ENCODE data around the gene PIBF1.

The PIBF1 gene

GRCh38 chr13:72952529-72953141, 170.7 kb downstream of the PIBF1 start:
- no peak for DNase-seq
- Mint-ChIP-seq H3K27me3 (ENCODE audit: low read depth, poor library complexity) (no peaks in the 10 kb centered on the region), H3K9me3 (peaks cover 8% of the 10 kb centered on the region), H3K4me1 (no peaks in the 10 kb centered on the region), H3K4me3 (no peak overlapping the region), H3K36me3 (ENCODE audit: low read depth) (peaks cover 52% of the 10 kb centered on the region), H3K27ac (no peak overlapping the region)
- no peak for TF ChIP-seq CTCF (IDR thresholded peaks at IDR 0.05)

DNA sequence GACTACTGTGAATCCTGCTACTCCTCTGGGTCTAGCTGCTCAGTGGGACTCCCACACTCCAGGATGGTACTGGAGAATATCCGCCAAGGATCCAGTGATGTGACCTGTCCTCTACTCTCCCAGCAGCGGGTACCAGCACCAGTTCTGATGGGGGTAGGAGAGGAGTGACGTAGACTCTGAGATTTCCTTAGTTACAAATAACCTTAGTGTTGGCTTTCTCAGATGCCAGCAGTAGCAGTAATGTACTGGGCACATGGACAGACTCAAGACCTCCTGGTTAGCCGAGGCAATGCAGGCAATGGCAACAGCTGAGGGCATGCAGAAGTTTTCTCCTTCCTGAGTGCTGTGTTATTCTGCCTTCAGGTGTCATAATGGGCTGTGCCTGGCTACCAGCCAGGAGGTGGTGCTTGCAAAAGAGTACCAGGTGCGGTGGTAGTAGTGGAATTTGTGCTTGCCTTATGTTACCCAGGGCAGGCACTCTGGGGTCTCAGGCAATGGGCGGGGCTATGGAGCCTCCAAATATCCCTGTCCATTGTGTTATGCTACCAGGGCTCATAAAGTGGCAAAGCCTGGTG, 171.5 kb downstream of the PIBF1 start:
- no peak for DNase-seq
- no peak overlapping the region for H3K4me3 Mint-ChIP-seq
- peaks cover 49% of the 10 kb centered on the region for H3K36me3 Mint-ChIP-seq (ENCODE audit: low read depth)
- no peaks in the 10 kb centered on the region for H3K27me3 Mint-ChIP-seq (ENCODE audit: low read depth, poor library complexity)
- H3K9me3 Mint-ChIP-seq: peaks cover 7% of the 10 kb centered on the region
- no peak overlapping the region for H3K27ac Mint-ChIP-seq
- TF ChIP-seq CTCF (IDR thresholded peaks at IDR 0.05): no peak
- no peaks in the 10 kb centered on the region for H3K4me1 Mint-ChIP-seq

DNA sequence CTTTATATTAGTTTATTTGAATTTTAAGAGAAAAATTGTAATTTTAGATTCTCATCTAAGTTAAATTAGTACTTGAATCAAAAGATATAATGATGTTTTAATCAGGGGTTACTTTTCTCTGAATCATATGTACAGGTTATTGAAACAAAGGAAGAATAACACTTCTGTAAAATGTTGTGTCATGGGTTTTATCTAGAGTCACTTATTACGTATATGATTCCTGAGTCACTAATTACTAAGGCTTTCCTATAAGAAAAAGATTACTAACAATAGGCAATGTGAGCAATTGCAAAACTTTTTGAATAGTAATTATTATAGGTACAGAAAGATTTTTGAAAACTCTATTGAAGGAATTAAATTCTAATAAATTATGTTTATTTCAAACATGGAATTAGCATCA, 177.7 kb downstream of the PIBF1 start:
- no peak for TF ChIP-seq CTCF (IDR thresholded peaks at IDR 0.05)
- Mint-ChIP-seq H3K27ac (no peak overlapping the region), H3K9me3 (peaks cover 7% of the 10 kb centered on the region), H3K36me3 (ENCODE audit: low read depth) (peaks cover 42% of the 10 kb centered on the region), H3K4me1 (no peaks in the 10 kb centered on the region), H3K4me3 (no peak overlapping the region), H3K27me3 (ENCODE audit: low read depth, poor library complexity) (peaks cover 4% of the 10 kb centered on the region)
- no peak for DNase-seq

GRCh38 chr13:72960114-72960513, 178.2 kb downstream of the PIBF1 start:
- H3K36me3 Mint-ChIP-seq (ENCODE audit: low read depth): peaks cover 42% of the 10 kb centered on the region
- H3K27ac Mint-ChIP-seq: no peak overlapping the region
- TF ChIP-seq CTCF (IDR thresholded peaks at IDR 0.05): no peak
- DNase-seq: no peak
- H3K9me3 Mint-ChIP-seq: peaks cover 7% of the 10 kb centered on the region
- H3K27me3 Mint-ChIP-seq (ENCODE audit: low read depth, poor library complexity): peaks cover 4% of the 10 kb centered on the region
- no peak overlapping the region for H3K4me3 Mint-ChIP-seq
- H3K4me1 Mint-ChIP-seq: no peaks in the 10 kb centered on the region

- DNase-seq: no peak
- no peak for TF ChIP-seq CTCF (IDR thresholded peaks at IDR 0.05)
- H3K36me3 Mint-ChIP-seq (ENCODE audit: low read depth): peaks cover 43% of the 10 kb centered on the region
- H3K27ac Mint-ChIP-seq: no peak overlapping the region
- H3K27me3 Mint-ChIP-seq (ENCODE audit: low read depth, poor library complexity): peaks cover 4% of the 10 kb centered on the region
- peaks cover 7% of the 10 kb centered on the region for H3K9me3 Mint-ChIP-seq
- no peak overlapping the region for H3K4me3 Mint-ChIP-seq
- H3K4me1 Mint-ChIP-seq: no peaks in the 10 kb centered on the region
These were observed 178.6 kb downstream of the PIBF1 start for GRCh38 chr13:72960541-72960940.

DNA sequence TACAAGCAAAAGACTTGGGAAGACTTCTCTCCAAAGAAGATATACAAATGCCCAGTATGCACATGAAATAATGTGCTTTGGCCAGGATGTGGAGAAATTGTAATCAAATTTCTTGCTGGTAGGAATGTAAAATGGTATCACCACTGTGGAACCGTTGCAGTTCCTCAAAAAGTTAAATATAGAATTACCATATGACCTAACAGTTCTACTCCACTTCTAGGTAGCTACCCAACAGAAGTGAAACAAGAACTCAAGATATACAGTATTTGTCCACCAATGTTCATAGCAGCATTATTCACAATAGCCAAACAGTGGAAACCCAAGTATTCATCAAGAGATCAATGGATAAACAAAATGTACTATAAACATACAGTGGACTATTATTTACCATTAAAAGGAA, 181.8 kb downstream of the PIBF1 start:
- no peak for TF ChIP-seq CTCF (IDR thresholded peaks at IDR 0.05)
- H3K36me3 Mint-ChIP-seq (ENCODE audit: low read depth): peaks cover 27% of the 10 kb centered on the region
- no peaks in the 10 kb centered on the region for H3K9me3 Mint-ChIP-seq
- no peak for DNase-seq
- no peaks in the 10 kb centered on the region for H3K4me1 Mint-ChIP-seq
- no peak overlapping the region for H3K4me3 Mint-ChIP-seq
- no peak overlapping the region for H3K27ac Mint-ChIP-seq
- H3K27me3 Mint-ChIP-seq (ENCODE audit: low read depth, poor library complexity): peaks cover 4% of the 10 kb centered on the region

All from nephron progenitor cell (in vitro differentiated cells).